Osteocyte (in vitro differentiated cells): Measurements from ENCODE around the gene LRSAM1. TPM values are rescaled to one million over a fixed set of nuclear protein-coding genes. Genes with fewer than 3 reads are reported as not detected.

Experiments used
- DNase-seq: peaks from one replicate; pipeline ENCODE4 v3.0.0; 2021; ENCODE audit warnings: mixed read lengths; ENCODE audit not compliant: unreplicated experiment; ENCODE audit errors: extremely low spot score
- H3K27ac Mint-ChIP-seq: one replicate; pipeline ENCODE4 v1.8.0; 2021; ENCODE audit warnings: mild to moderate bottlenecking, mixed read lengths; ENCODE audit not compliant: unreplicated experiment
- H3K27me3 Mint-ChIP-seq: one replicate; pipeline ENCODE4 v1.8.0; 2021; ENCODE audit warnings: mixed read lengths; ENCODE audit not compliant: unreplicated experiment
- H3K36me3 Mint-ChIP-seq: one replicate; pipeline ENCODE4 v1.8.0; 2021; ENCODE audit warnings: mixed read lengths; ENCODE audit not compliant: unreplicated experiment
- H3K4me1 Mint-ChIP-seq: one replicate; pipeline ENCODE4 v1.8.0; 2021; ENCODE audit warnings: mixed read lengths; ENCODE audit not compliant: unreplicated experiment
- H3K4me3 Mint-ChIP-seq: one replicate; pipeline ENCODE4 v1.8.0; 2021; ENCODE audit warnings: mild to moderate bottlenecking, moderate library complexity, mixed read lengths; ENCODE audit not compliant: unreplicated experiment
- H3K9me3 Mint-ChIP-seq: one replicate; pipeline ENCODE4 v1.8.0; 2021; ENCODE audit warnings: mixed read lengths; ENCODE audit not compliant: unreplicated experiment
- long read RNA-seq: library from polyadenylated mRNA; unstranded; transcript quantifications from one replicate; pipeline ENCODE4 v2.0.0, GENCODE V29; 2021
- total RNA-seq: library from RNA; stranded (reverse); gene quantifications from 2 replicates; pipeline ENCODE4 v1.2.1, GENCODE V29; 2021
- TF ChIP-seq, protein P1 (sequence below): fragments of 200-600 bp; sonication (generic); IDR thresholded peaks from 2 replicates; pipeline ENCODE4 v1.5.0; 2021; ENCODE audit warnings: antibody characterized with exemption, mild to moderate bottlenecking, moderate library complexity

LRSAM1 gene
- total RNA-seq = 23.5 and 26.0 TPM in 2 replicates
- long read RNA-seq, partial matches to known transcripts = 21 of 27 reads
- long read RNA-seq, other reads (novel, unspliced or antisense) = 5 of 27 reads

DNA sequence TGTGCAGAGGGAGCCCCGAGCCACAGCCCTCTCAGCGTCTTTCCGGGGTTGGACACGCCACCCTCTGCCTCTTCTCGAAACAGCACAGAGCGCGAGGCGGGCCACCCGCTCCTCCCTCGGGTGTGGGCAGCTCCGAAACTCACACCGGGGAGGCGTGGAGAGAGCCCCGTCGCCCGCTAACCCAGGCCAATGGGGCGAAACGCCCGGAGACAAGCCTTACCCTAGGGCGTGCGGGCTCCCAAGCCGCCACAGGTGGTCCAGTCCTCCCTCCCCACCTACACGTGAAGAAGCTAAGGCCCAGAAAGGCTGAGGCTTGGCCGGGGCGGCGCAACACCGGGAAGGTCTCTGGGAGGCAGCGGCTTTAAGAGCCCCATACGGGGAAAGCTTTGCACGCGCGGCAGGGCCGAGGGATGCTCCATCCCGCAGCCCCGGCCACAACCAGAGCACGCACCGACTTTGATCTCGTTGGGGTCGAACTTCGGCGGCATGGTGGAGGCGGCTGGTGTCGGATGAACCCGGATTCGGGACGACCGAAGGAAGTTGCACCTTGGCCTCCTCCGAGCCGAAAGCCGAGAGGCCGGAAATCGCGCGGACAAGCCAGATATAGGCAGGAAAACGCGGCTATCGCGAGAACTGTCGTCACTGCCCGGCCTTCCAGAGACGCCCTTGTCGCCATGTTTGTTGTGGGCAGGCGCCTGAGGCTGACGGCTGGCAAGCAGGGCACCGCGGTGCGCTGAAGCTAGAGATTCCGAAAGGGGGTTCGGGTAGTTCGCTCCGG is at the start of gene LRSAM1, which contains the start of gene RPL12:
TSS of gene LRSAM1 (plus strand) at position 681 of the 778 bp plus-strand sequence. CDS start 3,018 bp downstream, outside the sequence.
TSS of gene RPL12 (minus strand) at position 577 of the 778 bp plus-strand sequence. CDS start at position 488, 89 bp downstream.
- Mint-ChIP-seq H3K27me3 (no peaks in the 10 kb centered on the region), H3K4me1 (peaks cover 42% of the 10 kb centered on the region), H3K9me3 (no peaks in the 10 kb centered on the region), H3K27ac (peak within 1 kb of the TSS; percentile 97), H3K36me3 (peaks cover 43% of the 10 kb centered on the region), H3K4me3 (peak within 1 kb of the TSS; percentile 92)
- TF ChIP-seq, protein P1, sequence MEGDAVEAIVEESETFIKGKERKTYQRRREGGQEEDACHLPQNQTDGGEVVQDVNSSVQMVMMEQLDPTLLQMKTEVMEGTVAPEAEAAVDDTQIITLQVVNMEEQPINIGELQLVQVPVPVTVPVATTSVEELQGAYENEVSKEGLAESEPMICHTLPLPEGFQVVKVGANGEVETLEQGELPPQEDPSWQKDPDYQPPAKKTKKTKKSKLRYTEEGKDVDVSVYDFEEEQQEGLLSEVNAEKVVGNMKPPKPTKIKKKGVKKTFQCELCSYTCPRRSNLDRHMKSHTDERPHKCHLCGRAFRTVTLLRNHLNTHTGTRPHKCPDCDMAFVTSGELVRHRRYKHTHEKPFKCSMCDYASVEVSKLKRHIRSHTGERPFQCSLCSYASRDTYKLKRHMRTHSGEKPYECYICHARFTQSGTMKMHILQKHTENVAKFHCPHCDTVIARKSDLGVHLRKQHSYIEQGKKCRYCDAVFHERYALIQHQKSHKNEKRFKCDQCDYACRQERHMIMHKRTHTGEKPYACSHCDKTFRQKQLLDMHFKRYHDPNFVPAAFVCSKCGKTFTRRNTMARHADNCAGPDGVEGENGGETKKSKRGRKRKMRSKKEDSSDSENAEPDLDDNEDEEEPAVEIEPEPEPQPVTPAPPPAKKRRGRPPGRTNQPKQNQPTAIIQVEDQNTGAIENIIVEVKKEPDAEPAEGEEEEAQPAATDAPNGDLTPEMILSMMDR = peak; percentile 13
- peak; percentile 99 for DNase-seq

DNA sequence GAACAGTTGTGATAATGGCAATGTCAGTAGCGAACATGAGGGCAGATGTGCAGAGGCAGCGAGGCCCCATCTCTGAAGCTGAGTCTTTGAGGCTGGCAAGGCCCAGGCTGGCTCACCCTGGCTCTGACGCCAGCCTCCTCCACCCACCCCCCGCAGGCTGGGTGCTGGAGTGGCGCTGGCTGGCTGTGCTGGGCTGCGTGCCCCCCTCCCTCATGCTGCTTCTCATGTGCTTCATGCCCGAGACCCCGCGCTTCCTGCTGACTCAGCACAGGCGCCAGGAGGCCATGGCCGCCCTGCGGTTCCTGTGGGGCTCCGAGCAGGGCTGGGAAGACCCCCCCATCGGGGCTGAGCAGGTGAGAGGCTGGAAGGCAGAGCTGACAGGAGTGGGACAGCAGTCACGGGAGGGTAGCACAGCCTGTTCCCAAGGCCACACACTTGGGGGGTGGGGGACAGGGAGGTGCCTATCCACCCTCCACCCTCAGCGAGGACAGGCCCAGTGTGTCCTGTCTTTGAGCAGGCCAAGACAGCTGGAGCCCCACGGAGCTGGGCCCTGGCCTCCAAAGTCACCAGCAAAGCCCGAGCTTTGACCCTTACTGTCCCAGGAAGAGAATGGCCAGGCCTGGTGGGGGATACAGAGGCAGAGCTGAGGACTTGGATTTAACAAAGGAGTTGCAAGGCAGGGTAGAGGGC is 48.8 kb upstream of the LRSAM1 start:
- no peak overlapping the region for H3K27ac Mint-ChIP-seq
- H3K4me1 Mint-ChIP-seq = peaks cover 10% of the 10 kb centered on the region
- TF ChIP-seq, protein P1 = no peak
- H3K4me3 Mint-ChIP-seq = no peak overlapping the region
- H3K36me3 Mint-ChIP-seq = peaks cover 7% of the 10 kb centered on the region
- no peaks in the 10 kb centered on the region for H3K27me3 Mint-ChIP-seq
- DNase-seq = no peak
- no peaks in the 10 kb centered on the region for H3K9me3 Mint-ChIP-seq

DNA sequence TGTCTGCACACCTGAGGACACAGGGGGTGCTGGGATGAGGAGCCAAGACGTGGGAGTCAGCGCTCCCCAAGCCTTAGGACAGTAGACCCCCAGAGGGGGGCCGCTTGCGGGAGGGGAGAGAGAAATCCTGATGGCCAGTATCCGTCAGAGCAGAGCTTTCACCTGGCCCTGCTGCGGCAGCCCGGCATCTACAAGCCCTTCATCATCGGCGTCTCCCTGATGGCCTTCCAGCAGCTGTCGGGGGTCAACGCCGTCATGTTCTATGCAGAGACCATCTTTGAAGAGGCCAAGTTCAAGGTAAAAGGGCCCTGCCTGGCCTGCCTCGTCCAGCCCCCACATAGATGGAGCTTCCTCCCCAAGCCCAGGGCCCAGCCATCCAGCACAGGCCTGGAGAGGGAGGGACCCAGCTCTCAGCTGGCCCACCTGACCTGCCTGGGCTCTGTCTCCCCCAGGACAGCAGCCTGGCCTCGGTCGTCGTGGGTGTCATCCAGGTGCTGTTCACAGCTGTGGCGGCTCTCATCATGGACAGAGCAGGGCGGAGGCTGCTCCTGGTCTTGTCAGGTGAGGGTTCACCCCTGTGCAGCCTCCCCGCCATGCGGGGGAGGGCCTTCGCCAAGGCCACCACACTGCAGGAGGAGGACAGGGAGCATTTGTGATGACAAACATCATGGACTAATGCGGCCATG is 47.7 kb upstream of the LRSAM1 start:
- H3K9me3 Mint-ChIP-seq = no peaks in the 10 kb centered on the region
- H3K27me3 Mint-ChIP-seq = no peaks in the 10 kb centered on the region
- H3K4me1 Mint-ChIP-seq = peaks cover 6% of the 10 kb centered on the region
- no peak overlapping the region for H3K27ac Mint-ChIP-seq
- H3K4me3 Mint-ChIP-seq = no peak overlapping the region
- H3K36me3 Mint-ChIP-seq = peaks cover 7% of the 10 kb centered on the region
- TF ChIP-seq, protein P1 = no peak
- no peak for DNase-seq

DNA sequence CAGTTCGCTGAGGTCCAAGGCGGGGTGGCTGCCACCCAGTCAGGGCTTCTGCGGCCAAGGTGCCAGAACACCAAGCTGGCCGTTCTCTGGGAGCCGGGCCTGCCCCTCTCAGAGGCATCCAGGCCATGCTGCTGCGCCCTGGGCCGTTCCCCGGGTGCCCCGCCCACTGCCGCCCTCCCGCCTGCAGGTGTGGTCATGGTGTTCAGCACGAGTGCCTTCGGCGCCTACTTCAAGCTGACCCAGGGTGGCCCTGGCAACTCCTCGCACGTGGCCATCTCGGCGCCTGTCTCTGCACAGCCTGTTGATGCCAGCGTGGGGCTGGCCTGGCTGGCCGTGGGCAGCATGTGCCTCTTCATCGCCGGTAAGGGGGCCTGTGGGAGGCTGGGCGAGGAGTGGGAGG is 46.7 kb upstream of the LRSAM1 start:
- H3K4me3 Mint-ChIP-seq = no peak overlapping the region
- H3K4me1 Mint-ChIP-seq = peaks cover 6% of the 10 kb centered on the region
- TF ChIP-seq, protein P1 = no peak

More for the DNA sequence above, 46.7 kb upstream of the LRSAM1 start:
- DNase-seq = no peak
- H3K27me3 Mint-ChIP-seq = no peaks in the 10 kb centered on the region
- peaks cover 7% of the 10 kb centered on the region for H3K36me3 Mint-ChIP-seq
- no peak overlapping the region for H3K27ac Mint-ChIP-seq
- no peaks in the 10 kb centered on the region for H3K9me3 Mint-ChIP-seq
